NCI-H2171 treated with DMSO at 0.1 percent for 48 hours (cell line): ENCODE measurements around the gene GALP.
"Not testable (repeated sequence)": the region's sequence is repeated elsewhere in the genome, so short reads cannot be mapped to it uniquely, and the experiment has no call there.

Experiments
- DNase-seq: peaks from one replicate; lab custom pipeline; 2025; lab: John Stamatoyannopoulos, UW

The GALP gene

DNA sequence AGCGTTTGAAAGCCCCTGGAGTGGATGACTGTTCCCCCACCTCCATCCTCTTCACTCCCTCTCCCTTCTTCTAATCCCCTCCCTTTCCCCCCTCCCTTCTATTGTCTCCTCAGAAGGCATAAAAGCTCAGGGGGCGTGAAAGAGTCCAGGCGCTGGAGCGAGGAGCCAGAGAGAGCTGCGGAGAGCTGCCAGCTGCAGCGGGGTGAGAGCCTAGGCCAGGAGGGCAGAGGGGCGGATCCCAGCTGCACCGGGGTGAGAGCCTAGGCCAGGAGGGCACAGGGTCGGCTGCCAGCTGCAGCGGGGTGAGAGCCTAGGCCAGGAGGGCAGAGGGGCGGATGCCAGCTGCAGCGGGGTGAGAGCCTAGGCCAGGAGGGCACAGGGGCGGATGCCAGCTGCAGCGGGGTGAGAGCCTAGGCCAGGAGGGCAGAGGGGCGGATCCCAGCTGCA, at the start of gene GALP:
Gene GALP (plus strand): TSS at position 148 of the 447 bp plus-strand sequence. CDS start 1,101 bp downstream, outside the sequence.
- not testable (repeated sequence) for DNase-seq

DNA sequence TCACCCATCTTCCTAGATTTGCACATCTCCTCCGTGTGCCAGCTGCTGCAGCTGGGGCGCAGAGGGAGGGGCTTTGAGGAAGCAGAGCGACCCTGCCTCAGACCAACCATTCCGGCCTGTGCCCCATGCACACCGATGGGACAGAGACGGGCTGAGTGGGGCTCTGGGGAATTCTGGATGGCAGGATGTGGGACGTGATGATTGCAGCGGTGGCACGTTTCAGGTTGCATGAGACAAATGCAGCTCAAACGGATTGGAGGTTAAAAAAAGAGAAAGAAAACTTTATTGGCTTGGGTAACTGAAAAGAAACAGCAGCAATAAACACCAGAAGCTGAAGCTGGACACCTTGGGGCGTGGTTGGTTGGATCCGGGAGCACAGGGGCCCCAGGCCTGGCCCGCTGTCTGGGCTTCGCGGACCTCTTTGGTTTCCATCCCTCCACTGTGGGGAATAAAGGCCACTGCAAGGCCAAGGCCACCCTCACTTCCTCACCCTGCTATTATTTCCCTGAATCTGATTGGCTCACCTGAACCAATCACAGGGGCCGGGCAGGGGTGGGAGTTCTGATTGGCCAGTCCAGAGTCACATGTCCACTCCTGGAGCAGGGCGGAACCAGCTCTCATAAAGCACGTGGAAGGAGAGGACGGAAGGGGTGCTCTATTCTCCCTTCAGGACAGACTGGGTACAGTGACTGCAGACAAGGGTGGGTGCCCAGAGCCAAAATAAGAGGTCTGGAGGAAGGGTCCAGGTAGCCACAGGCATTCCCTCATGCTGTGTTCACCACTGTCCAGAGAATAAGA, 48.6 kb upstream of the GALP start:
- no peak for DNase-seq

DNA sequence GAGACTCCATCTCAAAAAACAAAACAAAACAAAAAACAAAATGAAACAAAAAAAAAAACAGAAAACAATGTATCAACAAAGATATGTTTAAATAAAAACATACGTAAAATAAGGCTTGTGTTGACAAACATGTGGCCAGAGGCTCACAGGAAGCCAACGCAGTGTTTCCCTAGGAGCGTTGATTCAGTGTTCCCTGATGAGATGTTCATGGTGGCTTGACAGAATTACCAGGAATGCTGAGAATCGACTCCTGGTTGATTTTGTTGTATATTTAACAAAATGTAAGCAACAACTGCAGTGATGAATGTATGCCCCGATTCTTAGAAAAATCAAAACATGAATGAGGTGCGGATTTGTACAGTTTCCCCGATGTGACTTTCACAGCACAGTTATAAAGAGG, 45.8 kb upstream of the GALP start:
- no peak for DNase-seq

DNA sequence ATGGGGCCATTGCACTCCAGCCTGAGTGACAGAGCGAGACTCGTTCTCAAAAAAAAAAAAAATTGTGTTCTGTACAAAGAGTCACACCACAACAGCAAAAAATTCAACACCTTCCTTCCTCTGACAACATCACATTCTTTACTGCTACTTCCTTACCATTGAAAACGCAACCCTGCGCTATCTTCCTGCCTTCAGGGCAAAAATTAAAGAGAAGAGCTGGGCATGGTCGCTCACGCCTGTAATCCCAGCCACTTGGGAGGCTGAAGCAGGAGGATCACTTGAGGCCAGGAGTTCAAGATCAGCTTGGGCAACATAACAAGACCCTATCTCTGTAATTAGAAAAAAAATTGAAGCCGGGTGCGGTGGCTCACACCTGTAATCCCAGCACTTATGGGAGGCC, 44.2 kb upstream of the GALP start:
- DNase-seq = no peak

DNA sequence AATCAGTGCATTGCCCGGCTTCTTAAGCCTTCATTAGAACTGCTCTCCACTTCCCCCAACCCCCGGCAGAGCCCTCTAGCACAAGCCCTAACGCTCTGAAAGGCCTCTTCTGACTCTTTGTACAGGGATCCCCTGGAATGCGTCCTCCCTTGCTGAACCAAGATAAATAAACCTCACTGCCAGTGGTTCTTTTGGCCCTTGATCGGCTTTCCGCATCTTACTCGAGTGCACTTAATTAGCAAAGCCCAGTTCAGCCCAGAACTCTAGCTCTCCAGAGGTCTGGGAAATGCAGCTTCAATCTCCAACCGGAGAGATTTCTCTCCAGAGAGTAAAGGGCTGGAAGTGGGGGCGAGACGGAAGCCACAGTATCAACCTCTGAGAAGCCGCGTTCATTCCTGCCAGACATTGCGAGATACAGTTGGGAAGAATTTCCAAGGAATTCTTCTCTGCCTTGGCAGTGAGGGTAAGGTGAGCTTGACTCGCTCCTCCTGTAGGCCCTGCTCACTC, 43.4 kb upstream of the GALP start:
- DNase-seq = no peak

DNA sequence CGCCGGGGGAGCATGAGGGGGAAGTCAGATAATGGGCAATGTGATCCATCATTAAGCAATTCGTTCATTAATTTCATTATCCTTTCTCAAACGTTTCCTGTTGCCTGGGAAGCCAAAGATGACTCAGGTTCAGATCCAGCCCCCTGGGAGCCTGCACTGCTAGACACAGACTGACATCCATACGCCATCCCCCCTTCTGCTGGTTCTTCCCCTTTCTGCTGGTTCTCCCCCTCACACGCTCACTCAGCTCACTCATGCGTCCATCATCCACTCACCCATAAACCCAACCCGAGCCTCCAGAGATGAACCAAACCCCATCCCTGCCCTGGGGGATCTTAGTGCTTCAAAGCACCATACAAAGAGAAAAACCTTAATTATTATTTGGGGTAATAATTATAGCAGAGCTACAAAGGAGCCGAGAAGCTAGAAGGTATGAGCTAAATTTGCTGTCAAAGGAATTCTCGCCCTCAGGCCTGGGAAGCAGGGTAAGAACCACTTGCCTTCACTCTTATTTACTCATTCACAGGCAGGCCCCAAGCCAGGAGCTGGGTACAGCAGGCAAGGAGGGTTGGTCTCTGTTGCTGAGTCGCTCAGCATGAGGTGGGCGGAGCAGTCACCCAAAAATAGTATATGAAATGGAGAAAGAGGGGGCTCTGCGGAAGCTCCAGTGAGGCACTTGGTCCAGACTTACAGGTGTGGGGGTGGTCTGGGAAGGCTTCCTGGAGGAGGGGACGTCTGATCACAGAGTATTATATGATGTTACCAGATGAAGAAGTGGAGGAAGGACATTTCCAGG, 41.8 kb upstream of the GALP start:
- no peak for DNase-seq

DNA sequence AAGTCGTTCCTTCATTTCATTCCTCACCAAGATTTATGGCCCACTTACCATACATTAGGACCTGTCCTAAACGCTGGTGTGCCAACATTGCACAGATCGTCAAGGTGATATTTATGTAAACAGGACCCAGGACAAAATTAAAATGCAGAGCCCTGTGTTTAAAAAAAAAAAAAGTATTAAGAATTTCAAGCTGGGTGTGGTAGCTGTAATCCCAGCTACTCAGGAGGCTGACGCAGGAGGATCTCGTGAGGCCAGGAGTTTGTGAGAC, 41.2 kb upstream of the GALP start:
- no peak for DNase-seq

DNA sequence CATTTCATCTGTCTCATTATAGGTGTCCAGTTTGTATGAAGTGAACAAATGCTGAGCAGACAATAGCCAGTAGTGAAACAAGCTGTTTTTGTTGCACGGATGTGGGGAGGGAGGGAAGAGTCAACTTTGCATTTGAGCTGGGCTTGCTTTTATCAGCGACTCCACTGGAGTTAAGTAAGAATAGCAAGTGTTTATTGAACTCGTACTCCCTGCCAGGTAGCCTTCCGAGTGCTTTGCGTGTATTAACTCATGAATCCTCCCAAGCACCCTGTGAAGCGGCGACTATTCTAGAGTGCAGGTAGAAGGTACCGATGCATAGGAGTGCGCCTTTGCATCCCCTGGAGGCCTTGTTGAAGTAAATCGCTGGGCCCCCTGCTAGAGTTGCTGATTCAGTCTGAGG, 39.4 kb upstream of the GALP start:
- DNase-seq = no peak

DNA sequence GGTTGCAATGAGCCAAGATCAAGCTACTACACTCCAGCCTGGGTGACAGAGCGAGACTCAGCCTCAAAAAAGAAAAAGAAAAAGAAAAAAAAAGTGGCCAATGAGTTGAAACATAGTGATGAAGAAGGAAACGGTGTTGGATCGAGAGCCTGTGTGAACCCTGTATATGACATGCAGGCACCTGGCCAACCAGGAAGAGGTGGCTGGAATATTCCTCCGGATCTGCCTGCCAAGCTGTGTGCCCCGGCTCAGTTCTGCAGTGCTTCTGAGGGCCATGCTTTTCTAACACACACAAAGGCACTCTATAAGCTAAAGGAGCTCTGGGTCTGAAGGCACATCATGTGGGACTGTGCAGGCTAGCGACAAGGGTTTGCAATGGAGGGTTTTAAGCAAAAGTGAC, 38.4 kb upstream of the GALP start:
- DNase-seq = no peak

DNA sequence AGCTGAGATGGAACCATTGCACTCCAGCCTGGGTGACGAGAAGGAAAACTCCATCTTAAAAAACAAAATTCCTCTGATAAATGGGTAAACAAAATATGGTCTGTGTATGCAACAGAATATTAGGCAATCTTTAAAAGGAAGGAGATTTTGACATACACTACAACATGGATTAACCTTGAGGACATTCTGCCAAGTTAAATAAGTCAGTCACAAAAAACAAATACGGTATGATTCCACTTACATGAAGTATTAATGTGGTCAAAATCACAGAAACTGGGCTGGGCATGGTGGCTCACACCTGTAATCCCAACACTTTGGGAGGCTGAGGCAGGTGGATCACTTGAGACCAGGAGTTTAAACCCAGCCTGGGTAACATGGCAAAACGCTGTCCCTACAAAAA, 37.7 kb upstream of the GALP start:
- no peak for DNase-seq

DNA sequence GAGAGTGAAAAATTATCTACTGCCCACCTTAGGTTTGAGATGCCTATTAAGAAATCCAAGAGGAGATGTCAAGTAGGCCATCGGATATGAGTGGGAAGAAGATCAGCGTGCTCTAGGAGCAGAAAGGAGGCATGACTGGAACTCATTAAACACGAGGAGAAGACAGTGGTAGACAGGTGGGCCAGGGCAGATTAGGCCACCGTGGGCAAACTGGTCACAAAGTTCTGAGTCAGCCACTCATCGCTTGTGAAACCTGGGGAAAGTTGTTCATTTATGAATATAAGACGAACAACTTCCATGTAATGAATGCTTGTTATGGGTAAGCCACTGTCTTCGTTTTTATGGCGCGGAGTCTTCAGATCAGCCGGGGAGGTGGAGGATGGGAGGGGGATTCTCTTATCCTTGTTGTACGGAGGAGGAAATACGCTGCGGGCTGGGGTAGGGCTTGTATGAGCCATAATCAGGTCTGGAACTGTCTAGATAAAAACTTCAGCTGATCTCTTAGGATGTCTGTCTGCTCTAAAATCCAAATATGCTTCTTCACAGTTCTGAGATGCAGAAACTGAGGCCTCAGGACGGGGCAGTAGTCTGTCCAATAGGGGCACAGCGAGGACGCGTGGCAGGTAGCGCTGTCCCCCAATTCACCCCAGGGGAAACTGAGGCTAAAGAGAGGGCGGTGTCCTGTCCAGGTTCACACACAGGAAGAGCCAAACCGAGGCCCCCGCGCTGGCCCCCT, 35.8 kb upstream of the GALP start:
- DNase-seq = peak; percentile 27

DNA sequence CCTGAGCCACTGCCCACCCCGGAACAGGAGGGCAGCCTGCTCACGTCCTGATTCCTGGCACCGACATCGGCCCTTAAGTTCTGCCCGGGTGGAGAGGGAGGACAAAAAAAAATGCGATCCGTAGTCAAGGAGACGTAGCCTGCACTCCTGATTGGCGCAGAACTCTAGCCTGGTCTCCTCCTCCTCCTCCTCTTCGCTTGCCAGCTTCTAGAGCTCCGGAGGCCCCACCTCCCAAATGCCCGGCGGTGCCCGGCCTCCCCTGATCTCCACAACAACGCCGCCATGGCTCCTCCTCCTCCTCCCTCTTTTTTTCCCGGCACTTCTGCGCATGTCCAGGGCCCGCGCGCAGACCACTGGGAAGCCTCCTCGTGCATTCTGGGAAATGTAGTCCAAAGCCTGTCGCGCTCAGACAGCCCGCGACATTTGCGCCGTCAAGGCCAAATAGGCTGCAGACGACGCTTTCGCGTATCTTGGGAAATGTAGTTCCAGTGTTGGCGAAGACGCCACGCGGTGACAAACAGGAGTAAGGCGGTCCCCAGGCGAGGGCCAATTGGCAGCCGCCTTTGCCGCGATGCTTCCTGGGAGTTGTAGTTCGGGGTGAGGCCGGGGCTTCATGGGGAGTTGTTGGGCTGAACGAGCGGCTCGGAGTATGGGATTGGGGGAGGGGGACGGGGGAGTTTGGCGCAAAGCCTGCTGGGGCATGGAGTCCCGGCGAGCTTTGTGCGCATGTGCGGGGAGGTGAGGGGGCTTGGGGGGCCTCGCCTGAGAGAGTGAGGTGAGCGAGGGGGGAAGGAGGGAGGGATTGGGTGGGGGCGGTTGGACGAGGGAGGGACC, 35.0 kb upstream of the GALP start, which contains the start of gene ZNF444:
Gene ZNF444 (plus strand): TSS at position 705 of the 834 bp plus-strand sequence. CDS start 5,625 bp downstream, outside the sequence.
- peak; percentile 100 for DNase-seq

DNA sequence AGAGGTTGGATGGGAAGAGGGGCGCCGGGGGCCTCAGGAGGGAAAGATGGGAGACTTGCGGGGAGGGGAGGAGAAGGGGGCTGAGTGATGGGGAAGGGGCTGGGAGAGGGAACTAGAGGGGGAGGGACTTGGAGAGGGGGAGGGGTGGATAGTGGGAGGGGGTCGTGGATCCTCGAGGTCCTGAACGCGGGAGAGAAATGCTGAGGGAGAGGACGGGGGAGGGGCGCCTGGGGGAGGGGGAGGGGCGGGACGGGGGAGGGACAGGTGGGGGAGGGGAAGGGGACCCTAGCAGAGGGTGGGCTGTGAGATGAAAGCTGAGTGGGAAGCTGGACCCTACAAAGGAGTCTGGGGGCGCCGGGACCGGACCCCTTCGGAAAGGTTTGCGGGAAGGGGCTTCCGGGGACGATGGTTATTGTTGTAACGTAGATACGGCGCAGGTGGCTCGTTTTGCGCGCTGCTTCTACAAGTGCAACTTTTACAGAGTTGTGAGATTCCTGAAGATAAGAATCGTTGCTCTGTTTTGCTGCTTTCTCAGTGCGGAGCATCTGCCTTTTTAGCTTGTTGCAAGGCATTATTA, 34.3 kb upstream of the GALP start:
- DNase-seq = no peak

DNA sequence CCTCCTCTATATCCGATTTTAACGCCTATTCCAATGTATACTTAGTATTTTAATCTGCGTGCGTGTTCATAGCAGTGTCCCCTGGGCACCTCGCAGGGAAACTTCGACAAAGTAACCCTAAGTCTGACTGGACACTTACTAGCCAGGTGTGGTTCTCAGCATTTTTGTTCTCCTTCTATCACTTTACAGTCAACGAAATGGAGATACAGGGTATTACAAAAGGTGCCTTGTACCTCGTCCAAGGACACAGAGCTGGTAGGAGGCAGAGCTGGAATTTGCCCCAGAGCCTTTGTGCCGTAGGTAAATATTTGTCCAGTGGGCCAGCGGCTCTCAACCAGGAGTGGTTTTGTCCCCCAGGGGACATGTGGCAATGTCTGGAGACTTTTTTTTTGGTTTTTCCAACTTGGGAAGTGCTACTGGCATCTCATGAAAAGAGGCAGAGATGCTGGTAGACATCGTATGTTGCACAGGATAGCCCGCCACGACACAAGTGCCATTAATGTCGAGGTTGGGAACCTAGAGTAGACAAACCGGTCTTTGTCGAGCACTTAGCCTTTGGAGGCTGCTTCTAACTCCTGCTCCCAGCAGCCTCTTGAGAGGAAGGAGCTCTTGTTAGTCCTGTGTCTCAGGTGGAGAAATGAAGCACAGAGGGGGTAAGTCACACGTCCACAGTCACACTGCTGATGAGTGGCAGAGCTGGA, 33.6 kb upstream of the GALP start:
- no peak for DNase-seq

DNA sequence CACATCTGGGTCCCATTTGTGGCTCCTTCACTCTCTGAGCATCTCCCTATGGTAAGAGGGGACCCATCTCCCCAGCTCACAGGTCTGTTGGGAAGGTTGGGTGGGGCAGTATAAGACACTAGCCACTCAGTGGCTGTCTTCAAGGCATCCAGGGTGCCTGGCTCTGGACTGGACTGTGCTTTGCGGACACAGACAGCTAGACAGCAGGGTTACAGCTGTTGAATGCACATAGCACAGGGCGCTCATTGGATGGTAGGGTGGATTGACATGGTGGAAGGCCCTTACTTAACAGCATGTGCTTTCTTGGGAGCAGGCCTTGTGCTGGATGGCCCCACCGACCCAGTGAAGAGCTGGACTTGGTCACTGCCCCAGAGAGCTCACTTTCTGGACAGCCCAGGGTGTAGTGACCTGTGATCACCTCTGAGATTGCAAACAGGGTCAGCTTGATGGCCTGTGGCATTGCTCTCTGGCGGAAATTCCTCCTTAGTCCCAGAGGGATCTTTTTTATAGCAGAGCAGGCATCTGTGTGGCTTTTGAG, 32.8 kb upstream of the GALP start:
- no peak for DNase-seq

DNA sequence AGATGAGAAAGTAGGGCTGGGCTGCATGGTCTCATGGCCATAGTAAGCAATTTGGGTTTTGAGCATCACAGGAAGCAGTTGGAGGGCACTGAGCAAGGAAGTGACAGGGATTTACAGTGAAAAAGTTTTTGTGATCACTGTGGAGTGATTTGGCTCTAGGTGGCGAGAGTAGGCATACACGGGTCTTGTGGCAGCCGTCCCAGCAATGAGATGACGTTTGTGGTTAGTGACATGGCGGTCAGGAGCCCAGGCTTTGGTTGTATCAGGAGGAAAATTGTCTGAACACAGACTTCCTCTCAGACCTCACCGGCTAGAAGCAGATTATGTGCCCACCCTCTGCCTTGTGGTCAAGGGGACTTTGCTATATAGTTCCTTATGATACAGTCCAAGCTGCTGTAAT, 31.4 kb upstream of the GALP start:
- no peak for DNase-seq

DNA sequence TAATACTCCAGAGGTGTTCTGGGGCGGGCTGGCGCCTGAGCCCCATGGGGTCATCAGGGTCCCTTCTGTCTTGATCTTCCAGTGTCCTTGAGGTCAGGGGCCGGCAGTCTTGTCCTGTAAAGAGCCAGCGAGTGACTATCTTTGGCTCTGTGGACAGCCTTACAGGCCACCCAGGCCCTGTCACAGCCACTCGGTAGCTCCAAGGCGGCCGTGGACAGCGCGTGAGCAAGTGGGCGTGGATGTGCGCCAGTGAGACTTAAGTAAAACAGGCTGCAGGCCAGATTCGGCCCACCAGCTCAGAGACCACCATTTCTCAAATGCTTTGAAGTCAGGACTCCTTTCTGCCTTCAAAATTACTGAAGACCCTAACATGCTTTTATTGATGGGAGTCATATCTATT, 31.0 kb upstream of the GALP start:
- DNase-seq = no peak

DNA sequence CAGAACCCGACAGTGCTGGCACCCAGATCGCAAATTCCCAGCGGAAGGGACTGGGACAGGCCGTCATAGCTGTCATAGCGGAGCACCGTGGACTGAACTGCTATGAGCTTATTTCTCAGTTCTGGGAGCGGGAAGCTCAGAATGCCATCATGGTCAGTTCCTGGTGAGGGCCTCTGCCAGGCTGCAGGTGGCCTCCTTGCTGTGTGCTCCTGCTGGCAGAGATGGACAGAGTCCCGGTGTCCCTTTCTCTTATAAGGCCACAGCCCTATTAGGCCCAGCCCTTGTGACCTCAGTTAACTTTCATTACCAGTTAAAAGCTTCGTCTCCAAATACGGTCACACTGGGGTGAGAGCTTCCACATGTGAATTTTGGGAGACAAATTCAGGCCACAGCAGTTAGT, 30.1 kb upstream of the GALP start:
- no peak for DNase-seq

DNA sequence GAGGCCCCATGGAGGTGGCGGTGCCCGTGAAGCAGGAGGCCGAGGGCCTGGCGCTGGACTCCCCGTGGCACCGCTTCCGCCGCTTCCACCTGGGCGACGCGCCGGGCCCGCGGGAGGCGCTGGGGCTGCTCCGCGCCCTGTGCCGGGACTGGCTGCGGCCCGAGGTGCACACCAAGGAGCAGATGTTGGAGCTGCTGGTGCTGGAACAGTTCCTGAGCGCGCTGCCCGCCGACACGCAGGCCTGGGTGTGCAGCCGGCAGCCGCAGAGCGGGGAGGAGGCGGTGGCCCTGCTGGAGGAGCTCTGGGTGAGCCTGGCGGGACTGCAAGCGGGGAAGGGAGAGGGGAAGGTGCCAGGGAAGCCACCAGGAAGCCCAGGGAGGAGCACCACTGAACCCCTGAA, 28.9 kb upstream of the GALP start:
- DNase-seq = no peak

DNA sequence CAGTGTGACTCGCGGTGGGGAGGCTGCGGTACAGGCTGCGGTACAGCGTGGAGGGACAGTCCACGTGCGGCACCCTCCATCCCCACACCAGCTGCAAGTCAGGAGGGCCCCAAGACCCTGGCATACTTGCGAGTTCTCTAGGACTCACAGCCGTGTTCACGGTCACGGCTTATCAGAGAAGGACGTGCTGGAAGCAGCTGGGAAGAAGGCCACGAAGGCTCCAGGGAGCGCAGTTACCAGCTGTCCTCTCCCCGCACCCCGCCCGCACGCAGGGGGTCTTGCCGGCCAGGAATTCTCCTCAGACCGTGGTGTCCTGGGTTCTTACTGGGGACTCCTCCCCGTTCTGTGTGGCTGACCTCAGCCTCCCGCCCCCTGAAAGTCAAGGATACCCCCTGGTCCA, 28.5 kb upstream of the GALP start:
- DNase-seq = no peak
